Urinary bladder (tissue), 2 donors: ENCODE data around the gene LBH. TPM values are rescaled to one million over a fixed set of nuclear protein-coding genes. Genes with fewer than 3 reads are reported as not detected.

Experiments
- polyA plus RNA-seq: library from polyadenylated mRNA; stranded (reverse); fragments of 200-250 nt; gene quantifications from one replicate; pipeline ENCODE4 v1.2.3, GENCODE V29; 2013
- small RNA-seq: library from RNA; depleted of rRNA; stranded (forward); fragments of <200 nt; gene quantifications from one replicate; pipeline ENCODE3, GENCODE V24; 2014
- total RNA-seq: library from RNA; depleted of rRNA; stranded (reverse); fragments of >200 nt; gene quantifications from one replicate; pipeline ENCODE4 v1.2.3, GENCODE V29; 2014
- donor health status: healthy.

Gene LBH
- total and polyA plus RNA-seq, 2 donors: 39.4 to 48.9 TPM

Small RNA genes lying within 50 kb of the gene (small RNA-seq; reads per million reads assigned to genes)
- gene SNORA10B: not detected

Other genes starting within 250 kb of the LBH start
- gene YPEL5, start 84.5 kb upstream of the LBH start, total RNA-seq: 106 TPM
- 87.7 TPM for gene YPEL5, start 84.5 kb upstream of the LBH start, polyA plus RNA-seq
- gene LCLAT1, start 215.7 kb downstream of the LBH start, total RNA-seq: 22.8 TPM
- 4.5 TPM for gene LCLAT1, start 215.7 kb downstream of the LBH start, polyA plus RNA-seq